ENCODE results near the gene MCC. TPM values are rescaled to one million over a fixed set of nuclear protein-coding genes. Genes with fewer than 3 reads are reported as not detected.

The MCC gene
- total RNA-seq, 2 experiments from 2014 or later, result 4.0 to 4.1 TPM

DNA sequence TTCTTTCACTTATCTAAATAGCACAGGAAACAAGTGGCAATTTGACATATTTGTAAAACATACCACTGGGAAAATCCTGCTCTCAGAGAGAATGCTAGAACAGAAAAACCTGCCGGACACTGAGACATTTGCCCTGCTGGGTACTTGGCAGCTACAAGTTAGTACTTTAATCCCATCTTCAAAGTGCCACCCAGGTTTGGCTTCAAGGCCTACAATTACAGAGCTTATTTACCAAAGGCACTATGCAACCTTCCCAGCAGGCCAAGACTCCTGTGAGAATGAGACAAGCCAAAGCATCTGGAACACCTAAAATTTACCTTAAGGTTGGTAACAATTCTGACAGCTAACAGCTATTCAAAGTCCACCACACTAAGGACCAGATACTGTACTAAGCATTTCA is 131.8 kb downstream of the MCC start:
- intact Hi-C loops (cut with micrococcal nuclease), result no loop called here
- H3K4me1 Mint-ChIP-seq (ENCODE audit: low read depth), result no peaks in the 10 kb centered on the region
- no peaks in the 10 kb centered on the region for H3K36me3 Mint-ChIP-seq
- ChIA-PET POLR2A (no interaction called here), CTCF (interaction anchor here (0.6 to 1.9 kb wide), 3 partner anchors 21 to 358 kb away, joined by 3 to 9 read pairs (median 3); no protein-coding TSS in a partner anchor)
- no peak overlapping the region for H3K4me3 Mint-ChIP-seq
- no peak overlapping the region for H3K27ac Mint-ChIP-seq
- H3K9me3 Mint-ChIP-seq, result no peaks in the 10 kb centered on the region
- DNase-seq, result no peak
- no peaks in the 10 kb centered on the region for H3K27me3 Mint-ChIP-seq

DNA sequence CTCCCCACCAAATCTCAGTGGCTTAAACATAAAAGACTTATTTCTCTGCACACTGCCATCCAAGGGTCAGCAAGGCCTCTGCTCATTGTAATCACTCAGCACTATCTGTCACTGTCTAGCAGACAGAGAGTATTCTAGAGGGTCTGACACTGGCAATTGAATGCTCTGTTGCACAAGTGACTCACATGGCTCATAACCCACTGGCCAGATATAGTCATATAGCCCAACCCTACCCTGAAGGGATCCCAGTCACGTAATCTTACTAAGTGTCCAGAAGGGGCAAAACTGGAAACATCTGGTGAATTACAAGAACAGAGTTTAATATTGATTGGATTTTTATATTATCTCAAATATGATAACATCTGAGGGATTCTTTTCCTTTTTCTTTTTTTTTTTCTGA is 134.2 kb downstream of the MCC start:
- Mint-ChIP-seq H3K4me3 (no peak overlapping the region), H3K27me3 (no peaks in the 10 kb centered on the region), H3K27ac (no peak overlapping the region), H3K4me1 (ENCODE audit: low read depth) (no peaks in the 10 kb centered on the region), H3K9me3 (no peaks in the 10 kb centered on the region), H3K36me3 (no peaks in the 10 kb centered on the region)
- DNase-seq, result no peak
- CTCF ChIA-PET, result no interaction called here
- POLR2A ChIA-PET, result no interaction called here
- intact Hi-C loops (cut with micrococcal nuclease), result no loop called here

DNA sequence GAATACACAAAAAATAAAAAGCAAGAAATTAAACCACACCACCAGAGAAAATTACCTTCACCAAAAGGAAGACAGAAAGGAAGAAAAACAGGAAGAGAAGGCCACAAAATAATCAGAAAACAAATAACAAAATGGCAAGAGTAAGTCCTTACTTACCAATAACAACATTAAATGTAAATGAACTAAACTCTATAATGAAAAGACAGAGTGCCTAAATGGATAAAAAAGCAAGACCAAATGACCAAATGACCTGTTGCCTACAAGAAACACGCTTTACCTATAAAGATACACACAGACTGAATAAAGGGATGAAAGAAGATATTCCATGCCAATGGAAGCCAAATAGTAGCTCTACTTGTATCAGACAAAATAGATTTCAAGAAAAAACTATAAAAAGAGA is 140.7 kb downstream of the MCC start:
- peaks cover 2% of the 10 kb centered on the region for H3K27me3 Mint-ChIP-seq
- DNase-seq, result no peak
- H3K36me3 Mint-ChIP-seq, result no peaks in the 10 kb centered on the region
- intact Hi-C loops (cut with micrococcal nuclease), result no loop called here
- H3K4me1 Mint-ChIP-seq (ENCODE audit: low read depth), result no peaks in the 10 kb centered on the region
- H3K9me3 Mint-ChIP-seq, result no peaks in the 10 kb centered on the region
- H3K4me3 Mint-ChIP-seq, result no peak overlapping the region
- ChIA-PET CTCF (no interaction called here), POLR2A (no interaction called here)
- no peak overlapping the region for H3K27ac Mint-ChIP-seq

DNA sequence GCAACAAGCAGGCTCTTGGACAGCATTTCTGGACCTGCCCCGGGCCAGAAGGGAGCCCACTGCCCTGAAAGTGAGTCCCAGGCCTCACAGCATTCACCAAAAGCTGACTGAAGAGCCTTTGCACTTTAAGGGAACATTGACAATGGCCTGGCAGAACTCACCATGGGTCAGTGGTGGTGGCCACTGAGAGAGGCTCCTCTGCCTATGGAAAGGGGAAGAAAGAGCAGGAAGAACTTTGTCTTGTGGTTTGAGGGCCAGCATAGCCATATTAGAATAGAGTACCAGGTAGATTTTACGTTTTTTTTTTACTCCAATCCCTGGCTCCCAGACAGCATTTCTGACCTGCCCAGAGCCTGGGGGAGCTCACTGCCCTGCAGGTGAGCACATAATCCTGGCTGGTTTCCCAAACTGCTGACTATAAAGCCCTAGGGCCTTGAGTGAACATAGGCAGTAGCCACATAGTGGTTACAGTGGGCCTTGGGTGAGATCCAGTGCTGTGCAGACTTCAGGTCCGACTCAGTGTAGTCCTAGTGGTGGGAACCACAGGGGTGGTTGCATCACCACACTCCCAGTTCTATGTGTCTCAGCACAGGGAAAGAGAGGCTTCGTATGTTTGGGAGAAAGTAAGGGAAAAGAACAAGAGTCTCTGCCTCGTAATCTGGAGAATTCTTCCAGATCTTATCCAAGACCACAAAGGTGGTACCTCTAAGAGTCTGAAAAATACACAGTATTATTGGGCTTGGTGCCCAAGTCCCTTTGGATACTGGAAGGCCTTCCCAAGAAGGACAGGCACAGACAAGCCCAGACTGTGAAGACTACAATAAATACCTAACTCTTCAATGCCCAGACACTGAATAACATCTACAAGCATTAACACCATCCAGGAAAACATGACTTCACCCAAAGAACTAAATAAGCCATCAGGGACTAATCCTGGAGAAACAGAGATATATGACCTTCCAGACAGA is 143.0 kb downstream of the MCC start:
- CTCF ChIA-PET, result no interaction called here
- POLR2A ChIA-PET, result no interaction called here
- Mint-ChIP-seq H3K36me3 (no peaks in the 10 kb centered on the region), H3K4me3 (no peak overlapping the region), H3K27ac (no peak overlapping the region), H3K27me3 (peaks cover 2% of the 10 kb centered on the region), H3K9me3 (no peaks in the 10 kb centered on the region), H3K4me1 (ENCODE audit: low read depth) (no peaks in the 10 kb centered on the region)
- DNase-seq, result no peak
- intact Hi-C loops (cut with micrococcal nuclease), result no loop called here

DNA sequence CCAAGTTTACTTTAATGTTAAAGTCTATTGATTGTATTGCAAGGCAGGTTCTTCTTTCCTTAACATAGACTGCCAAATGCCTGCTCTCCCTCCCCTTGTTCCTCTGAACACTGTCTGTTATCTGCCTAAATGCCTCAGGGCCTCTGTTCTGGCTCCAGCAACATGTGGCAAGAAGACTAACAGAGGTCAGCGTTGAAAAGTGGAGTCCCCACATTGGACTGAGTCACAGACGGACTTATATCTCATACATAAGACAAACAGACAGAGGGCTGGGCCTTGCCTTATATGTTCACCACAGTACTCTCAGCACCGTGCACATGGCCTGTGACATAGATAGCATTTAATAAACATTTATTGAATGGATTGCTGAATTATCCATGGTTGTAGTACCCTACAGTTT is 144.9 kb downstream of the MCC start:
- H3K4me3 Mint-ChIP-seq, result no peak overlapping the region
- DNase-seq, result no peak
- H3K36me3 Mint-ChIP-seq, result no peaks in the 10 kb centered on the region
- intact Hi-C loops (cut with micrococcal nuclease), result no loop called here
- H3K4me1 Mint-ChIP-seq (ENCODE audit: low read depth), result no peaks in the 10 kb centered on the region
- CTCF ChIA-PET, result no interaction called here
- H3K27me3 Mint-ChIP-seq, result peaks cover 2% of the 10 kb centered on the region
- H3K9me3 Mint-ChIP-seq, result no peaks in the 10 kb centered on the region
- POLR2A ChIA-PET, result no interaction called here
- no peak overlapping the region for H3K27ac Mint-ChIP-seq

DNA sequence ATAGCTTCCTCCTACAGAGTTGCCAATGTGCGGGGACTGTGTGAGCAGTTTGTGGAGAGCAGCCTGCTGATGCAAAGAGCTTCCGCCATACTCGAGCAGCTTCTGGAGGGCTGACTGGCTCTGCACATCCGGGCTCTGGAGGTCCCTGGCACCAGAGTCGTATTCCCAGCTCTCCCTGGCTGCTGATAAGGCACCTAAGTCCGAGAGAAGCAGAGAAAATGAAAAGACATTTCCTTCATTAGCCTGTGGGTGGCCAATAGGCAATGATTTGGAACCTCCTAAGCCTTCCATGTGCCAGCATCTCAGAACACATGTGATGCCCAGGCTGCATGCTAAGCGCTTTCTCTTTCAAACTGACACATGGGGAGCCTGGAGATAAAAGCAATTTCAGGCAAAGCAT is 147.7 kb downstream of the MCC start:
- Mint-ChIP-seq H3K36me3 (no peaks in the 10 kb centered on the region), H3K27me3 (peaks cover 2% of the 10 kb centered on the region), H3K27ac (no peak overlapping the region), H3K9me3 (no peaks in the 10 kb centered on the region), H3K4me3 (no peak overlapping the region), H3K4me1 (ENCODE audit: low read depth) (no peaks in the 10 kb centered on the region)
- POLR2A ChIA-PET, result no interaction called here
- CTCF ChIA-PET, result no interaction called here
- DNase-seq, result no peak
- intact Hi-C loops (cut with micrococcal nuclease), result no loop called here

DNA sequence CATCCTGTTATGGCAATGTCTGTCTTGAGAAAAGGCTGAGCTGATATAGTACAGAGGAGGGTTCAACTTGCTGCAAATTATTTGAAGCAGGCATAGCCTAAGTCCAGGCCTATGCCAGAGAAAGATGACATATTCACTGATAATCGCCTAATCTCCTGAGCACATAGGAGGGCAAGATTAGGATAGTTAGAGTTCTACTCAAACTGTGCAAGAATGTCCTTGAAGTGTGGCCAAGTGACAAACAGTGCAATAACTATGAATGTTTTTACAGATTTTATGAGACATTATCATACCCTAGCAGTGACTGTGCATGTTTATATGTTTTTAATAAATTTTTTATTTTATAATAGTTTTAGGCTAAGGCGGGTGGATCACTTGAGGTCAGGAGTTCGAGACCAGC is 149.6 kb downstream of the MCC start:
- Mint-ChIP-seq H3K4me1 (ENCODE audit: low read depth) (peaks cover 4% of the 10 kb centered on the region), H3K4me3 (no peak overlapping the region), H3K9me3 (no peaks in the 10 kb centered on the region), H3K27me3 (no peaks in the 10 kb centered on the region), H3K36me3 (no peaks in the 10 kb centered on the region), H3K27ac (no peak overlapping the region)
- CTCF ChIA-PET, result interaction anchor here (1.3 kb wide), 1 partner anchor 343 kb away, joined by 5 read pairs; no protein-coding TSS in a partner anchor
- intact Hi-C loops (cut with micrococcal nuclease), result no loop called here
- POLR2A ChIA-PET, result no interaction called here
- no peak for DNase-seq

DNA sequence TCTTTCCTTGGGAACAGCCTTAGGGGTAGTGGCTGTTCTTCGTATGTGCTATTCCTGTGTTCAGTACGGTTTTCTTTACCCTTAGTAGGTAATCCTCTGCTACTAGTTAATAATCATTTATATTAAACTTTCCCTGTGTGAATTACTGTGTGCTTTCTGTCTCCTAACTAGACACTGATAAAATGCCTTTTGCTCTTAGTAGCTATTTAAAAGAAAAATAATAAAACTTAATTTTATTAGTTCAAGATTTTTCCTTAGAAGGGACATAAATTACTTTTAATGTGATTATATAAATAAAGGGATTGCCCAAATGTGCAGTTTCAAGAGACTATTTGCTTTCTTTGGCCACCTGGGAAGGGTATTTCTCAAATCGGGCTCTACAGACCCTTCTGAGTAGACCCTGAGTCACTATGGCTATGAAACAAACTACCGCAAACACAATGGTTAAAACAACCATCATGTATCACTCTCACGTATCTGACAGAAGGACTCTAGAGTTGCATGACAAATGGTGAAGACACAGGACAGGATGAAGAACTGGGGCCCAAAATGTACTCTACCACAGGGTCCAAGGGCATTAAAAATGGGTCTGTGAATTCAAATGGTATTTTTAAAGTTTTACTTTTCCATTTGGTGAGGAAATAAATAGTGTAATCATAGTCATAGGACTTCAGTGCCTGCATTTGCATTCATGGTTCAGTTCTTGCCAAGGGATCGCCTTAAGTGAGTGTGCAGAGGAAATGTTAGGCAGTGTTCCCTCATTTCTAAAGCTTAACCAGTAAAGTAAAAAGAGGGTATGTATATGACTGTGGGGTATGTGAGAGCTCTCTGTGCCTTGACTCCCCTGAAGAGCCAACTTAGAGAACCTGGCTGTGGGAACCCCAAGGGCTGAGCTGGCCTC is 150.5 kb downstream of the MCC start:
- Mint-ChIP-seq H3K27me3 (no peaks in the 10 kb centered on the region), H3K9me3 (no peaks in the 10 kb centered on the region), H3K4me1 (ENCODE audit: low read depth) (peaks cover 4% of the 10 kb centered on the region), H3K36me3 (no peaks in the 10 kb centered on the region), H3K27ac (no peak overlapping the region), H3K4me3 (no peak overlapping the region)
- ChIA-PET CTCF (interaction anchor here (1.3 to 3.0 kb wide), 7 partner anchors 108 to 342 kb away, joined by 3 to 16 read pairs (median 5); partner anchors contain the start of gene YTHDC2), POLR2A (no interaction called here)
- intact Hi-C loops (cut with micrococcal nuclease), result loop anchor here (2.0 kb wide), 1 partner anchor 41 kb away; no protein-coding TSS in a partner anchor
- DNase-seq, result no peak

DNA sequence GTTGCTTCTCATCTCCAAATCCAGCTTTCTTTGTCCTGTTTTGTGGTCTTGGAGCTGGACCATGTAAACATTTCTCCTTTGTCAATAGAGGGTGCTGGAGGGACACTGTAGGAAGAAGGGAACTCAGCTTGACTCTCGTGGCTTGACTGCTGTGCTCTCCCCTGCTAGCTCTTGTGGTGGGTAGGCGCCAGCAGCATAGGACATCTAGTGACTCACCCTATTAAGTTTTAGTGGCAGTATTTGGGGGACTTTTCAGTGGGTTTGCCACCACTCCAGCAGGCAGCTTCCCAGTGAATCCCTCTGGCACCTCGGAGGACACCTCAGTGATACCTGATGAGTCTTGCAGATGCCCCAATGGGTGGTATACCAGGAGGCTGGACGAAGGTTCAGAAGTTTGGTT is 151.3 kb downstream of the MCC start:
- H3K27me3 Mint-ChIP-seq, result no peaks in the 10 kb centered on the region
- no peak overlapping the region for H3K4me3 Mint-ChIP-seq
- ChIA-PET POLR2A (no interaction called here), CTCF (interaction anchor here (0.6 to 3.0 kb wide), 8 partner anchors 38 to 341 kb away, joined by 3 to 16 read pairs (median 4); partner anchors contain the start of gene YTHDC2)
- no peaks in the 10 kb centered on the region for H3K36me3 Mint-ChIP-seq
- intact Hi-C loops (cut with micrococcal nuclease), result loop anchor here (2.0 kb wide), 1 partner anchor 42 kb away; no protein-coding TSS in a partner anchor
- no peak overlapping the region for H3K27ac Mint-ChIP-seq
- DNase-seq, result no peak
- no peaks in the 10 kb centered on the region for H3K9me3 Mint-ChIP-seq
- peaks cover 4% of the 10 kb centered on the region for H3K4me1 Mint-ChIP-seq (ENCODE audit: low read depth)

DNA sequence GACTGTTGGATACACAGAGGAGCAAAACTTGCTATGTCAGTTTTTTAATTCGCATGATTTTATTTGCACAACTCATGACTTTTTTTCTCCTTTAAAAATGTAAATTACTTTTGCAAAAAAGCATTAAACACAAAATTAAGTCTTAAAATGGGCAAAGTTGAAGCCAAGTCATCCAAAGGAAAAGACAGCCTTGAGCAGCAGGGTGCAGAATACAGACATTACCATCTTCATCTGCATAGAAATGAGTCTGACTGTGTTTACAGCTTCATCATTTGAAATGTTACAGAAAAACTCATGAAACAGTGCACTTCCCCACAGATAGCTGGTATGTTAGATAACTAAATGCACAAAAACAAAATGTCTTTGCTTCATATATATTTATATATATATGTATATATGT is 154.8 kb downstream of the MCC start:
- Mint-ChIP-seq H3K4me3 (no peak overlapping the region), H3K9me3 (no peaks in the 10 kb centered on the region), H3K27me3 (no peaks in the 10 kb centered on the region), H3K4me1 (ENCODE audit: low read depth) (peaks cover 13% of the 10 kb centered on the region), H3K27ac (no peak overlapping the region), H3K36me3 (no peaks in the 10 kb centered on the region)
- intact Hi-C loops (cut with micrococcal nuclease), result loop anchor here (5.0 kb wide), 1 partner anchor 781 kb away; no protein-coding TSS in a partner anchor
- POLR2A ChIA-PET, result no interaction called here
- CTCF ChIA-PET, result interaction anchor here (1.0 to 2.2 kb wide), 5 partner anchors 15 to 337 kb away, joined by 3 to 6 read pairs (median 3); no protein-coding TSS in a partner anchor
- DNase-seq, result no peak

DNA sequence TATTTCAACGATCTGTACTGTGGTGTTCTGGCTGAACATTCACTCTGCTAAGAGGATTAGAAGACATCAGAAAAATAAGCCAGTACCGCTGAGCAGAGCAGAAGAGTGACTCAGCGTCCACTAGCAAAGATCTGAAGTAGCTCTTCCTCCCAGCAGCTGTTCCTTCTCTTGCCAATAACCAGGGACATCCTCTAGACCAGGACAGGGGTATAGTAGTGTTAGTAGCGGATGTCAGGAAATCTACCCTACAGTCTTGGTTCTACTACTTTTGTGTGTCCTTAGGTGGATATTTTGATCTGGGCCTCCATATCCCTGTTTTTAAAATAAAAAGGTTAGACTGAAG is 157.1 kb downstream of the MCC start:
- intact Hi-C loops (cut with micrococcal nuclease), result loop anchor here (2.0 to 5.0 kb wide), 2 partner anchors 36 to 779 kb away; no protein-coding TSS in a partner anchor
- ChIA-PET POLR2A (no interaction called here), CTCF (interaction anchor here (0.5 to 2.9 kb wide), 3 partner anchors 258 to 335 kb away, joined by 5 to 51 read pairs (median 5); no protein-coding TSS in a partner anchor)
- DNase-seq, result no peak
- no peak overlapping the region for H3K4me3 Mint-ChIP-seq
- no peaks in the 10 kb centered on the region for H3K9me3 Mint-ChIP-seq
- H3K27me3 Mint-ChIP-seq, result no peaks in the 10 kb centered on the region
- peaks cover 13% of the 10 kb centered on the region for H3K4me1 Mint-ChIP-seq (ENCODE audit: low read depth)
- H3K36me3 Mint-ChIP-seq, result no peaks in the 10 kb centered on the region
- no peak overlapping the region for H3K27ac Mint-ChIP-seq

Data from activated CD4-positive, alpha-beta memory T cell treated with anti-CD3 and anti-CD28 coated beads for 36 hours (primary cell).